Stimulated activated naive CD8-positive, alpha-beta T cell treated with anti-CD3 and anti-CD28 coated beads, Interleukin-15, Interleukin-2, amounts not matched to agents 100 ng/mL and 50 ng/mL, for 24 hours (primary cell): ENCODE results near the gene C5orf63.
"Not testable (repeated sequence)": the region's sequence is repeated elsewhere in the genome, so short reads cannot be mapped to it uniquely, and the experiment has no call there.

Source experiments
- H3K27ac Mint-ChIP-seq: one replicate; pipeline ENCODE4 v1.8.0; 2021; ENCODE audit warnings: mild to moderate bottlenecking, mixed read lengths
- H3K27me3 Mint-ChIP-seq: one replicate; pipeline ENCODE4 v1.8.0; 2021; ENCODE audit warnings: mixed read lengths
- H3K36me3 Mint-ChIP-seq: one replicate; pipeline ENCODE4 v1.8.0; 2021; ENCODE audit warnings: low read depth, mixed read lengths
- H3K4me1 Mint-ChIP-seq: one replicate; pipeline ENCODE4 v1.8.0; 2021; ENCODE audit warnings: low read depth, mixed read lengths
- H3K4me3 Mint-ChIP-seq: one replicate; pipeline ENCODE4 v1.8.0; 2021; ENCODE audit warnings: mild to moderate bottlenecking, mixed read lengths
- H3K9me3 Mint-ChIP-seq: one replicate; pipeline ENCODE4 v1.8.0; 2021; ENCODE audit warnings: mixed read lengths

The C5orf63 gene

GRCh38 chr5:127072861-127073846 lies at the start of gene C5orf63:
Gene C5orf63, minus strand, starts transcription at chr5:127073502. Its CDS starts 14,507 bp downstream, at chr5:127058995.
- Mint-ChIP-seq H3K36me3 (peaks cover 14% of the 10 kb centered on the region), H3K9me3 (peaks cover 3% of the 10 kb centered on the region), H3K4me3 (peak within 1 kb of the TSS; percentile 92), H3K27ac (peak within 1 kb of the TSS; percentile 96), H3K4me1 (peaks cover 10% of the 10 kb centered on the region), H3K27me3 (no peaks in the 10 kb centered on the region)

- Mint-ChIP-seq H3K36me3 (no peaks in the 10 kb centered on the region), H3K27ac (no peak overlapping the region), H3K9me3 (peaks cover 4% of the 10 kb centered on the region), H3K4me3 (no peak overlapping the region), H3K4me1 (no peaks in the 10 kb centered on the region), H3K27me3 (peaks cover 11% of the 10 kb centered on the region)
Measured at GRCh38 chr5:127112347-127112864, 39.1 kb upstream of the C5orf63 start.

- H3K27ac Mint-ChIP-seq = no peak overlapping the region
- peaks cover 4% of the 10 kb centered on the region for H3K9me3 Mint-ChIP-seq
- no peaks in the 10 kb centered on the region for H3K36me3 Mint-ChIP-seq
- H3K4me3 Mint-ChIP-seq = no peak overlapping the region
- H3K27me3 Mint-ChIP-seq = peaks cover 11% of the 10 kb centered on the region
- H3K4me1 Mint-ChIP-seq = no peaks in the 10 kb centered on the region
Measured at GRCh38 chr5:127111112-127111511, 37.8 kb upstream of the C5orf63 start.

GRCh38 chr5:127108624-127109260 lies 35.4 kb upstream of the C5orf63 start:
- H3K4me3 Mint-ChIP-seq, H3K9me3 Mint-ChIP-seq, H3K27ac Mint-ChIP-seq, H3K4me1 Mint-ChIP-seq, H3K36me3 Mint-ChIP-seq: not testable (repeated sequence)
- H3K27me3 Mint-ChIP-seq = peaks cover 11% of the 10 kb centered on the region

- no peaks in the 10 kb centered on the region for H3K4me1 Mint-ChIP-seq
- H3K27me3 Mint-ChIP-seq = no peaks in the 10 kb centered on the region
- no peaks in the 10 kb centered on the region for H3K36me3 Mint-ChIP-seq
- no peak overlapping the region for H3K27ac Mint-ChIP-seq
- H3K4me3 Mint-ChIP-seq = no peak overlapping the region
- H3K9me3 Mint-ChIP-seq = peaks cover 3% of the 10 kb centered on the region
Measured at GRCh38 chr5:127101935-127102334, 28.6 kb upstream of the C5orf63 start.

GRCh38 chr5:127101533-127101932 lies 28.2 kb upstream of the C5orf63 start:
- no peaks in the 10 kb centered on the region for H3K4me1 Mint-ChIP-seq
- H3K27ac Mint-ChIP-seq = no peak overlapping the region
- no peaks in the 10 kb centered on the region for H3K27me3 Mint-ChIP-seq
- peaks cover 3% of the 10 kb centered on the region for H3K9me3 Mint-ChIP-seq
- H3K4me3 Mint-ChIP-seq = no peak overlapping the region
- H3K36me3 Mint-ChIP-seq = no peaks in the 10 kb centered on the region

GRCh38 chr5:127098241-127098640 lies 24.9 kb upstream of the C5orf63 start:
- no peaks in the 10 kb centered on the region for H3K36me3 Mint-ChIP-seq
- no peak overlapping the region for H3K4me3 Mint-ChIP-seq
- no peaks in the 10 kb centered on the region for H3K9me3 Mint-ChIP-seq
- H3K4me1 Mint-ChIP-seq = no peaks in the 10 kb centered on the region
- H3K27ac Mint-ChIP-seq = no peak overlapping the region
- H3K27me3 Mint-ChIP-seq = no peaks in the 10 kb centered on the region

- H3K9me3 Mint-ChIP-seq = no peaks in the 10 kb centered on the region
- H3K27me3 Mint-ChIP-seq = no peaks in the 10 kb centered on the region
- H3K4me3 Mint-ChIP-seq = no peak overlapping the region
- H3K27ac Mint-ChIP-seq = no peak overlapping the region
- H3K4me1 Mint-ChIP-seq = no peaks in the 10 kb centered on the region
- no peaks in the 10 kb centered on the region for H3K36me3 Mint-ChIP-seq
Measured at GRCh38 chr5:127097278-127097677, 24.0 kb upstream of the C5orf63 start.

- Mint-ChIP-seq H3K36me3 (no peaks in the 10 kb centered on the region), H3K9me3 (no peaks in the 10 kb centered on the region), H3K4me1 (no peaks in the 10 kb centered on the region), H3K27ac (peak overlapping the region; percentile 2), H3K4me3 (no peak overlapping the region), H3K27me3 (no peaks in the 10 kb centered on the region)
Measured at GRCh38 chr5:127096328-127096993, 23.2 kb upstream of the C5orf63 start.

GRCh38 chr5:127094161-127094814 lies 21.0 kb upstream of the C5orf63 start:
- Mint-ChIP-seq H3K36me3 (no peaks in the 10 kb centered on the region), H3K9me3 (no peaks in the 10 kb centered on the region), H3K27ac (no peak overlapping the region), H3K4me3 (no peak overlapping the region), H3K4me1 (peaks cover 1% of the 10 kb centered on the region), H3K27me3 (no peaks in the 10 kb centered on the region)

- Mint-ChIP-seq H3K4me3 (no peak overlapping the region), H3K9me3 (no peaks in the 10 kb centered on the region), H3K27me3 (no peaks in the 10 kb centered on the region), H3K4me1 (peaks cover 9% of the 10 kb centered on the region), H3K36me3 (no peaks in the 10 kb centered on the region), H3K27ac (no peak overlapping the region)
Measured at GRCh38 chr5:127092690-127093089, 19.4 kb upstream of the C5orf63 start.

- peaks cover 9% of the 10 kb centered on the region for H3K4me1 Mint-ChIP-seq
- H3K27ac Mint-ChIP-seq = no peak overlapping the region
- H3K4me3 Mint-ChIP-seq = no peak overlapping the region
- H3K27me3 Mint-ChIP-seq = no peaks in the 10 kb centered on the region
- no peaks in the 10 kb centered on the region for H3K9me3 Mint-ChIP-seq
- H3K36me3 Mint-ChIP-seq = no peaks in the 10 kb centered on the region
Measured at GRCh38 chr5:127089191-127089590, 15.9 kb upstream of the C5orf63 start.

- Mint-ChIP-seq H3K4me1 (peaks cover 9% of the 10 kb centered on the region), H3K4me3 (no peak overlapping the region), H3K27ac (no peak overlapping the region), H3K9me3 (no peaks in the 10 kb centered on the region), H3K36me3 (no peaks in the 10 kb centered on the region), H3K27me3 (no peaks in the 10 kb centered on the region)
Measured at GRCh38 chr5:127088251-127088650, 14.9 kb upstream of the C5orf63 start.

- Mint-ChIP-seq H3K27me3 (no peaks in the 10 kb centered on the region), H3K36me3 (no peaks in the 10 kb centered on the region), H3K9me3 (no peaks in the 10 kb centered on the region)
Measured at GRCh38 chr5:127086589-127086988, 13.3 kb upstream of the C5orf63 start.

More at GRCh38 chr5:127086589-127086988, 13.3 kb upstream of the C5orf63 start:
- H3K4me1 Mint-ChIP-seq = peaks cover 9% of the 10 kb centered on the region
- no peak overlapping the region for H3K4me3 Mint-ChIP-seq
- no peak overlapping the region for H3K27ac Mint-ChIP-seq
